ENCODE results near the gene CLRN1.

CLRN1 gene

DNA sequence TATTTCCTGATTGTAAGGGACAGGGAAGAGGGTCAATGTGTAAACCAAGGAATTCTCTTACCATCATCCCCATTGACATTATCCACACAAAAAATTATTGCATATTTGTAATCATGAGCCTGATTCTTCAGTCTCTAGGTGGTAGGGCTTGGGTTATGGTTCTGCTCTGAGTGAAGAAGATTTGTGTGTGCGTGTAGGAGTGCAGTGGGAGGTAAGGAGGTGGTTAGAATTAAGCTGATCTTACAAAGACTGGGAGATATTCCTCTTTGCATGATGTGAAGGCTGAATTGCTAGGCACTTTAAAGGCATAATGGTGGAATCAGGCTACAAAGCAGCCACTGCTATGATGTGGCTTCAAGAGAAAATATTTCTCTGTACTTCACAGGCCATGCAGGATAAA, 44.3 kb downstream of the CLRN1 start:
- no peak for DNase-seq (ENCODE audit: low spot score)
- TF ChIP-seq, protein P1, sequence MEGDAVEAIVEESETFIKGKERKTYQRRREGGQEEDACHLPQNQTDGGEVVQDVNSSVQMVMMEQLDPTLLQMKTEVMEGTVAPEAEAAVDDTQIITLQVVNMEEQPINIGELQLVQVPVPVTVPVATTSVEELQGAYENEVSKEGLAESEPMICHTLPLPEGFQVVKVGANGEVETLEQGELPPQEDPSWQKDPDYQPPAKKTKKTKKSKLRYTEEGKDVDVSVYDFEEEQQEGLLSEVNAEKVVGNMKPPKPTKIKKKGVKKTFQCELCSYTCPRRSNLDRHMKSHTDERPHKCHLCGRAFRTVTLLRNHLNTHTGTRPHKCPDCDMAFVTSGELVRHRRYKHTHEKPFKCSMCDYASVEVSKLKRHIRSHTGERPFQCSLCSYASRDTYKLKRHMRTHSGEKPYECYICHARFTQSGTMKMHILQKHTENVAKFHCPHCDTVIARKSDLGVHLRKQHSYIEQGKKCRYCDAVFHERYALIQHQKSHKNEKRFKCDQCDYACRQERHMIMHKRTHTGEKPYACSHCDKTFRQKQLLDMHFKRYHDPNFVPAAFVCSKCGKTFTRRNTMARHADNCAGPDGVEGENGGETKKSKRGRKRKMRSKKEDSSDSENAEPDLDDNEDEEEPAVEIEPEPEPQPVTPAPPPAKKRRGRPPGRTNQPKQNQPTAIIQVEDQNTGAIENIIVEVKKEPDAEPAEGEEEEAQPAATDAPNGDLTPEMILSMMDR (IDR thresholded peaks at IDR 0.05; ENCODE audit: borderline replicate concordance, control extremely low read depth, extremely low read depth, insufficient read depth, missing control alignments): no peak
- in situ Hi-C loops (cut with MboI; ENCODE audit: low sequenced_read_pairs, unreplicated experiment): no loop called here

DNA sequence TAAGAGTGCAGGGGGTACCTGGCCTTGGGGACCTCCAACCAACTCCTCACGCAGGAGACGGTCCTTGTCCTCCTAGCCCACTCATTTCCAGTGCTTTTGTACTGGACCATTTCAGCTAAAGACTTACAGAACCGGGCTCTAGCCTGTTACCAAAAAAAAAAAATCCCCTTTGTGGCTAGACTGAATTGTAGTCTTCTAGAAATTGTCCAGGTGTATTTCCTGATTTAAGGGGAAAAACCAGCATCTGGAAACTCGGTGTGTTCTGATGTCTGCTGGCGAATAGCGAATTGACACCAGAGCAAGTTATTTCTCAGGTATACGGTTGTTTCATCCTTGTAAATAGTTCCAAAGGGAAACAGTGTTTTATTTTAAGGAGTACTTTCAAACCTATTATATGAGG, 46.2 kb downstream of the CLRN1 start:
- in situ Hi-C loops (cut with MboI; ENCODE audit: low sequenced_read_pairs, unreplicated experiment): no loop called here
- DNase-seq (ENCODE audit: low spot score): no peak
- TF ChIP-seq, protein P1 (IDR thresholded peaks at IDR 0.05; ENCODE audit: borderline replicate concordance, control extremely low read depth, extremely low read depth, insufficient read depth, missing control alignments): no peak

DNA sequence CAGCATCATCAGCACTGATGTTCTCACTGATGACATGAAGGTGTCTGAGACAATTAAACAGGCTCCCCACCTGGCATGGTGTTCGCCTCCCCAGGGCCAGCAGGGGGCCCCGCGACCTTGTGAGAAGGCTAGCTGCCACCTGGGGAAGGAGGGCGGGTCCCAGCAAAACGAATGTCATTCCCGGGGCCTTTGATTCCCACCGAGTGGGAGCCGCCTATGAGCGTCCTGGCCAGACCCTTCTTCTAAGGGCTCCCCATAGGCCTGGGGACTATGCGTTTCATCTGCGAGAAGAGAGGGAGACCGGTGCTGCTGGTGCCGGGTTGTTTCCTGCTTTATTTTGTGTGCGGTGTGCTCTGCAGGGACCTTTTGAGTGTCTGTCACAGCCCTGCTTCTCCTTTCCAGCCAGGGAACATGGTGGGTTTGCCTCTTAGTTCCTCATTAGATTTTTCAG, 46.8 kb downstream of the CLRN1 start:
- TF ChIP-seq, protein P1 (IDR thresholded peaks at IDR 0.05; ENCODE audit: borderline replicate concordance, control extremely low read depth, extremely low read depth, insufficient read depth, missing control alignments): peak; percentile 77
- in situ Hi-C loops (cut with MboI; ENCODE audit: low sequenced_read_pairs, unreplicated experiment): no loop called here
- DNase-seq (ENCODE audit: low spot score): peak; percentile 69

DNA sequence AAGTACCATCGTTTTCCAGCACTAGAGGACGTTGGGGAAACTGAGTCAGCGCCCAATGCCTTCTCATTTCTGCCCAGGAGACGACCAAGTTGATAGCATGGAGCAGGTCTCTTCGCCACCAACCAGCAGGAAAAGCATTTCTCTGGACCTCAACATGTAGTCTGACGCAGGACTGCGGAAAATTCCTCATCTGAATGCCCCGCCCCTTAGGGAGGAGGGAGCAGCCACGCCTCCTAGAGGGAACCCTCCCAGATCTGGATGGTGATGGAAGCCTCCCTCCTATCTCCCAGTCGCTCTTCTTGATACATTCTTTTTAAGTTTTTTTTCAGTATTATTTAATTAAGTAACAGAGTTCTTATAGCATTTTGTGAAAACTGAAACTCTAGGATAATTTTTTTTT, 49.9 kb downstream of the CLRN1 start:
- in situ Hi-C loops (cut with MboI; ENCODE audit: low sequenced_read_pairs, unreplicated experiment): no loop called here
- DNase-seq (ENCODE audit: low spot score): no peak
- TF ChIP-seq, protein P1 (IDR thresholded peaks at IDR 0.05; ENCODE audit: borderline replicate concordance, control extremely low read depth, extremely low read depth, insufficient read depth, missing control alignments): no peak

DNA sequence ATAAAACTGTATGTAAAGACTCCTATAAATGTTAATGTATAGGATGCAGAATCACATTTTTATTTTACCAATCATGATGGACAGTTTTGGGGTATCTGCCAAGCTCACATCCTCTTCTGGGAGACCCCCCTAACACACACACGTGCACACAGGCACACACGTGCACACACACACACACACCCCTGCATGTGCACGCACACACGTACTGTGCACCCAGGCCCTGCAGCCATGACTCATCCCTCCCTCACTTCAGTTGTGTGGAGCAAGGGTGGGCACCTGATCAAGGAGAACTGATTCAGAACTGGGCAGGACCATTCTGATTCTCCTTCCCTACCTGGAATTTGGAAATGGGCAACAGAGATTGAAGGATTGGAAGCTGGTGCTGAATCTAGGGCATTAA, 51.3 kb downstream of the CLRN1 start:
- TF ChIP-seq, protein P1 (IDR thresholded peaks at IDR 0.05; ENCODE audit: borderline replicate concordance, control extremely low read depth, extremely low read depth, insufficient read depth, missing control alignments): no peak
- in situ Hi-C loops (cut with MboI; ENCODE audit: low sequenced_read_pairs, unreplicated experiment): no loop called here
- DNase-seq (ENCODE audit: low spot score): no peak

DNA sequence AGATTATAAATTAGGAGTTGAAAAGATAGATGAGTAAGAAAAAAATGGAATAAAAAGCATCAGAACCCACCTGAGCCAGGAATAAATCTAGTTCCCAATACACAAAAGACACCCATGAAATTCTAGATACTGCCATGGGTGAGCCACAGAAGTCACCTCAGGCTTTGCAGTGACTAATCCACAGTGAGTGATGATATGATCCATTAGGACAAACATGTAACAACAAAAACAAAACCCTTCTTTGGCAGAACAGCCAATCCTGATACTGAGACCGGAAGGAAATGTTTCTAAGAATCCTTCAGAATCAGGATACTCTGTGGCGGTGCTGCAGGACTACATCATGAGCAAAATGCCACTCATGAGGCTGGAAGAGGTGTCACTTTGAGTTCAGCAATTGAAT, 52.3 kb downstream of the CLRN1 start:
- in situ Hi-C loops (cut with MboI; ENCODE audit: low sequenced_read_pairs, unreplicated experiment): no loop called here
- TF ChIP-seq, protein P1 (IDR thresholded peaks at IDR 0.05; ENCODE audit: borderline replicate concordance, control extremely low read depth, extremely low read depth, insufficient read depth, missing control alignments): no peak

DNA sequence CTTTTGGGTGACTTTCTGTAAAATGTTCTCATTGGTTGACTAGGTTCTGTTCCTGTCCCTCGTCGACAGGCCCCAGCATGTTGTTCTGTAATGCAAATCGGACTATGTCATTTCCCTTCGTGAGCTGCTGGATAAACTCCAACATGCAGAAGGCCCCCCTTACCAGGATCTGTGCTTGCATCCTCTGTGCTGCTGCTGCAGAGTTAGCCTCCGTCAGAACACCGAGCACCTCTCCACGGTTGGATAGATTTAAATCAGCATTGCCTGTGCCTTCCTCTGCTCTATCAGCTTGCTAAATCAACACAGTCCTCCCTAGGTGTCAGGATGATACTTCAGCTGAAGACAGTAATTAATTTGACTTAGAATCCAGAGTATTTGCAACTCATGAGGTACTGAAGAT, 54.6 kb downstream of the CLRN1 start:
- no peak for DNase-seq (ENCODE audit: low spot score)
- TF ChIP-seq, protein P1 (IDR thresholded peaks at IDR 0.05; ENCODE audit: borderline replicate concordance, control extremely low read depth, extremely low read depth, insufficient read depth, missing control alignments): no peak
- in situ Hi-C loops (cut with MboI; ENCODE audit: low sequenced_read_pairs, unreplicated experiment): no loop called here

More for the DNA sequence above, 52.3 kb downstream of the CLRN1 start:
- DNase-seq (ENCODE audit: low spot score): no peak
